HG03378 (cell line): ENCODE data around the gene ERI2.
"Not testable (repeated sequence)": the region's sequence is repeated elsewhere in the genome, so short reads cannot be mapped to it uniquely, and the experiment has no call there.

Experiments
- ATAC-seq: cut with Tn5 transposase; IDR thresholded peaks from one replicate; pipeline ENCODE4 v1.9.1; 2021; ENCODE audit warnings: mild to moderate bottlenecking, moderate library complexity; ENCODE audit not compliant: unreplicated experiment

The ERI2 gene

DNA sequence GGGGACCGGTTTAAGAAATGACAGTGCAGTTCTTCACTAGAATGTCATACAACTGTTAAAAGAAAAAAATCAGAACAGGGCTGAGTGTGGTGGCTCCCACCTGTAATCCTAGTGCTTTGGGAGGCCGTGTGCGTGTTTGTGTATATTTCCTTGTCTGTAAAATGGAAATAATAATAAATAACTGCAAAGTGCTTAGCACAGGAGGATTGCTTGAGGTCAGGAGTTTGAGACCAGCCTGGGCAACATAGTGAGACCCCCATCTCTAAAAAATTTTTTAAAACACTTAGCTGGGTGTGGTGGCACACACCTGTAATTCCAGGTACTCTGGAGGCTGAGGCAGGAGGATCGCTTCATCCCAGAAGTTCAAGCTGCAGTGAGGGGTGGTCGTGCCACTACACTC lies 40.0 kb downstream of the ERI2 start:
- ATAC-seq = no peak

DNA sequence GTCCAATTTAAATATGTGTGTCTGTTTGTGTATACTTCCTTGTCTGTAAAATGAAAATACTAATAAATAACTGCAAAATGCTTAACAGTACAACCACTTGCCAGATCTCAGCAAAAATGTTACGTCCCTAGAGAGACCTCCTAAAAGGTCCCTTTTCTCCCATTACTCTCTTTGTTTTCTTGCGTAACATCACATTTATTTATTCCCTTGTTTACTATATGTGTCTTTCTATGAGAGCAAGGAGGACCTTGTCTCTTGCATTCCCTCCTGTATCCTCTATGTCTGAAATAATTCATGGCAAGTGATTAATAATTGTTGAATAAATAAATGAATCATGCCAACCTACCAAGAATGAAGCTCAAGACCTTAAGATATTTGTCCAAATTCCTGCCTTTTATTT lies 40.5 kb downstream of the ERI2 start:
- ATAC-seq = no peak

DNA sequence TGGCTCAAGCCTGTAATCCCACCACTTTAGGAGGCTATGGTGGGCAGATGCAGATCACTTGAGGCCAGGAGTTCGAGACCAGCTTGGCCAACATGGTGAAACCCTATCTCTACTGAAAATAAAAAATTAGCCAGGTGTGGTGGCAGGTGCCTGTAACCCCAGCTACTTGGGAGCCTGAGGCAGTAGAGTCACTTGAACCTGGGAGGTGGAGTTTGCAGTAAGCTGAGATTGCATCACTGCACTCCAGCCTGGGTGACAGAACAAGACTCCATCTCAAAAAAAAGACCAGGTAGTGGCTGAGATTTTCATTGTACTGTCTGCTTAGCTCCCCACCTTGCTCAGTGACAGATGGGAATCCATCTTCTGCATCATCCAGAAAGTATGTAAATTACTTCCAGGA lies 41.8 kb downstream of the ERI2 start:
- ATAC-seq = not testable (repeated sequence)

DNA sequence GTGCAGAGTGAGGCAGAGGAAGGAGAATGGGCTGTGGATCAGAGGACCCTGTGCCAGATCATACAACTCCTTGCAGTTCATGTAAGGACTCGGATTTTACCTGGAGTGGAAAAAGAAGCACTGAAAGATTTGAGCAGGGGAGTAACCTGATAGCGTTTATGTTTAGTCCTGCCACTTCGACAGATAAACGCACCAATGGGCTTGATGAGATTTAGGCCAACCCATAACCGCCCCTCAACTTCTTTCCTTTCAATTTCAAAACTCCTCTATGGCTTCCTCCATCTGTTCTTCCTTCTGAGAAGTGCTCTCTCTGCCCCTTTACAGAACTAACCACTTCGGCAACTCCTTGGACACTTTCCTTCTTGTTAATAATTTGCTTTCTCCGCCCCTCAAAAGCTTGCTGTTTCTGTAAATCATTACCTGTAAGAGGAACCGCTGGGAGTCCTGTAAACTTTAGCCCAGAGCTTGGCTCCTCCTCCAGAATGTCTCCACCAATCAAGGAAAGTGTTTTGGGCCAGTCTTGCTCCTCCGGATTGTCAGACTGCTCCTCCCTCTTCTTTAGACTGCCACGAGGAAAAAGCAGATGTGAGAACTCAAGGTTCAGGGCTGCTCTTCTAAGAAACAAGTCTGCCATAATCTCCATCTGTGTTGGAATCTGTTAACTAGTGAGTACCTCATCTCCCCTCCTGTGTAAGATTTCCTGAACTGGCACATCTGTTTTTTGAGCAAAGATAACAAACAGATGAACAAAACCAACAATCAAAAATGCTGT lies 42.6 kb downstream of the ERI2 start, which contains the start of gene ACSM3:
ACSM3 (plus strand) TSS at position 554 of the 772 bp plus-strand sequence. CDS start 6,021 bp downstream, outside the sequence.
- ATAC-seq = peak; percentile 98

DNA sequence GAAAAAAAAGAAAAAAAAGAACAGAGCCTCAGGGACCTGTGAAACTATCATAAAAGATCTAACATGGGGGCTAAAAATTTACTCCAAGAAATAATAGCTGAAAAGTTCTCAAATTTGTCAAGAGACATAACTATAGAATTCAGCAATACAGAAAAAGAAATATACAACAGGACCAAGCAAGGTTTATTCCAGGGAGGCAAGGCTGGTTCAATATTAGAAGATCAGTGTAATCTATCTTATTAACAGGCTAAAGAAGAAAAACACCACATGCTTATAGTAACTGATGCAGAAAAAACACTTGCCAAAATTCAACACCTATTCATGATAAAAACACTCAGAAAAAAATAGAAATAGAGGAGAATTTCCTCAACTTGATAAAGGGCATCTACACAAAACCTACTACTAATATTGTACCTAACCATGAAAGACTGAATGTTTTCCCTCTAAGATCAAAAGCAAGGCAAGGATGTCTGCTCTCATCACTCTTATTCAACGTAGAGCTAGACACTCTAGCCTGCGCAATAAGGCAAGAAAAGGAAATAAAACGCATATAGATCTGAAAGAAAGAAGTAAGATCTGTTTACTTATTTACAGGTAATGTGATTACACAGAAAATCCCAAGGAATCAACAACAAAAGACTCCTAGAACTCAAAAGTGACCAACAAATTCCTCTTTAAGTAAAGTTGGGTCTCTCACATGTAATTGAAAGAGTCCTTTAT lies 43.7 kb downstream of the ERI2 start:
- no peak for ATAC-seq

DNA sequence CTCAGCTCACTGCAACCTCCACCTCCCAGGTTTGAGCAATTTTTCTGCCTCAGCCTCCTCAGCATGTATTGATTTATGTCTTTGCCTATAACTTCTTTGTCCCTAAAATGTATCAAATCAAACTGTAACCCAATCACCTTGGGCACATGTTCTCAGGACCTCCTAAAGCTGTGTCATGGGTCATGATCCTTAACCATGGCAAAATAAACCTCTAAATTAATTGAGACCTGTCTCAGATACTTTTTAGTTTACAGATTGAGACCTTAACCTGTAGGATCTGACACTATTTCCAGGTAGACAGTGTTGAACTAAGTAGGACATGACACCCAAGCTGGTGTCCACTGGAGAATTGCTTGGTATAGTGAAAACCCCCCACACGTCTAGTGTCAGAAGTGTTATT lies 45.1 kb downstream of the ERI2 start:
- no peak for ATAC-seq

DNA sequence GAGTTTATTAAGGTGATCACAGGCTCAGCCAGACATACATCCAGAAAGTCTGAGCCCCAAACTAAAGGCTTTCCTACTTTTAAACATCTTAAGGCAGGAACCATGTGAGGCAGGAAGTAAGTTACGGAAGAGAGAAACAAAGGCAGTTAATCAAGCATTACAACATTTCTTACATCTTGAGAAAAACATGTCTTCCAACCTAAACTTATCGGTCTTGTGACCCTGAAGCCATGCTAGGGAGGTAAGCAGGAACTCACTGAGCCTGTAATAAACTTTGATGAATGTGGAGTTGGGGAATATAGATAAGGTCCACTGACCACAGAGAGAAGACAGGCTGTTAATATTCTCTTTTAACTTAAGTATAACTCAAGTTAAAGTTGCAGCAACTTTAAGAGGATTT lies 45.9 kb downstream of the ERI2 start:
- no peak for ATAC-seq

DNA sequence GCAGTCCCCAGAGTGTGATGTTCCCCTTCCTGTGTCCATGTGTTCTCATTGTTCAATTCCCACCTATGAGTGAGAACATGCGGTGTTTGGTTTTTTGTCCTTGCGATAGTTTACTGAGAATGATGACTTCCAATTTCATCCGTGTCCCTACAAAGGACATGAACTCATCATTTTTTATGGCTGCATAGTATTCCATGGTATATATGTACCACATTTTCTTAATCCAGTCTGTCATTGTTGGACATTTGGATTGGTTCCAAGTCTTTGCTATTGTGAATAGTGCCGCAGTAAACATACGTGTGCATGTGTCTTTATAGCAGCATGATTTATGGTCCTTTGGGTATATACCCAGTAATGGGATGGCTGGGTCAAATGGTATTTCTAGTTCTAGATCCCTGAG lies 50.5 kb downstream of the ERI2 start:
- not testable (repeated sequence) for ATAC-seq

DNA sequence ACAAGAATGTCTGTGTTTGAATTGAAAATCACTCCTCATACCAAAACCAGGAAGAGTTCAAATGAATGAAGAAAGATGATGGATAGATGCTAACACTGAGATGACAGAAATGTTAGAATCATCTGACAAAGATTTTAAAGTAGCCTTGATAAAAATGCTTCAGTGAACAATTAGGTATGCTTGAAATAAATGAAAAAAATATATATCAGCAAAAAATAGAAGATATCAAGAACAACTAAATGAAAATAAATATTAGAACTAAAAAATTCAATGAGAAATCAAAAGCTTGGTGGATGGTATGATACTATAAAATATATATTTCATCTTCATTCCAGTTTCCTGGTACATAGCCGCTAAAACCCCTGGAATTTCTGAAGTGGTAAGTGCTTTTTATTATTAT lies 51.0 kb downstream of the ERI2 start:
- ATAC-seq = no peak

DNA sequence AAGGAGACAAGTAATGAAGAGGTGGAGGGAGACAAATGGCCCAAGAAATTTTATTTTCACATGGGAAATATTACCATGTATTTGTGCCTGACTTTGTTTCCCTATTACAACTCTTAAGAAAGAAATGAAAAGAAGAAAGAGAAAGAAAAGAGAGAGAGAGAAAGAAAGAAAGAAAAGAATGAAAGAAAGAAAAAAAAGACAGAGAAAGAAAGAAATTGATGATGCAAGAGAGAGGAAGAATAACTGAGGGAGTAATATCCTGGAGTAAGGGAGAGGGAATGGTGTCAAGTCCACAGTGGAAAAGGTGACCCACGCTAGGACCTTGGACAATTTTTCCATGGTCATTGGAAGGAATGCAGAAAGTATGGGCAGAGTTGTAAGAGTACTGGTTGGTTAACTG lies 52.5 kb downstream of the ERI2 start:
- ATAC-seq = no peak

DNA sequence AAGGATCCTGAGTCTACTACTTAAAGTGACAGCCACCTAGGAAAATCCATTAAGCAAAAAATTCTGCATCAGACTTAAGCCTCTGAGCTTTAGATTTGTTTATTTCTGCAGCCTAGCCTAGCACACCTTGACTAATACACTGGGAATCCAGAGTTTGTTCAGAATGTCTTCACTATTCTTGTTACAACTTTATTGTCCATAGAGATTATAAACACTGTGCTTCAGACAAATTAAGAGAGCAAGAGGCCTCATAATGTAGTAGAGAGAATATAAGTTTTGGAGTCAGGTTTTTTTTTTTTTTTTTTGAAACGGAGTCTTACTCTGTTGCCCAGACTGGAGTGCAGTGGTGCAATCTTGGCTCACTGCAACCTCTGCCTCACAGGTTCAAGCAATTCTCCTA lies 55.7 kb downstream of the ERI2 start:
- ATAC-seq = no peak

DNA sequence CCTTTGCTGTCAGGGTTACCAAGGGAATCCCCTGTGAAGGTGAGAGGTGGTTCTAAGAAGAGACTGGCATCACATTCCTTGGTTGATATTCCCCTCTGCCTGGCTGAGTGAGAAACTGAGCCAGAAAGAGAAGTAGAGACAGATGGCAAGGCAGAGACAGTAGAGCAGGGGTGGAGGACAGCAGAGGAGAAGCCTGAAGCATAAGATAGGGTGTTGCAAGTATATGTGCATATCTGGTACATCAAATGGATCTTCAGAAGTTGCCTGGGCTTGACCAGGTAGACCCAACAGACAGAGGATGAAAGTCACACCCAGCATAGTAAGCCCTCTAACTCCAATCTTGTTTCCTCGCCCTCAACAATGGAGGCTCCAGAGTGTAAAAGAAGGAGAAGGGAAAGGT lies 56.8 kb downstream of the ERI2 start:
- ATAC-seq = no peak

DNA sequence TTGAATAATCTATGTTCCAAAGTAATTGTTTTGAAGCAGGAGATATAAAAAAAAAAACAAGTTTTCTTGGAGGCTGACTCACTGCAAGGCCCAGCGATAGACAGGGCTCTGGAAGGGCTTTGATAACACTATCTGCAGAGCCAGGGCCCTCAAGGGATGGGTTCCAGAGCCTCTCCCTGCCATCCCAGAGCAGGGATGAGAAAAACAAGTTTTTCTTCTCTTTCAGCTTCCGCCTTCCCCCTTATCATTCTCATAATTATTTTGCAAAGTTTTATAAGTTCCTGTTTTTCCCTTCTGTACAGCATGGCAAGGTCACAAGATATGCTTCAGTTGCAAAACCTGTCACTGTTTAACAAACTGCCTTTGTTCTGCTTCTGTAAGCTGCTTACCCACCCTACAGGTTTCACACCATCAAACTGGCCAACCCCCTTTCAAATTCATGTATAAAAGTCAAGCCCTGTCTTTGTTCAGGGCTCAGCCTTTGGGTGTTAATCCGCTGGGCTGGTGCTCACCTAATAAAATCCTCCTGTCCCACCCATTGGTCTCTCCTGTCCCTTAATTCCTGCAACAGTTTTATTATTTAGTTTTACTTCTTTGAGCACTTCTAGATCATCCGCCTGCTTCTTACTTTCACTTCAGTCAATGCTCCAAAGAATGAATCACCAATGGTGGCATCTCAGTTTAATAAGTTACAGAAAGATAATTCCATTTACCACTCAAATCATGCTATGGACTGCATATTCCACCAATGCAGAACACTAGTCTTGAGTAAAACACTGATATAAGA lies 59.0 kb downstream of the ERI2 start:
- ATAC-seq = no peak

DNA sequence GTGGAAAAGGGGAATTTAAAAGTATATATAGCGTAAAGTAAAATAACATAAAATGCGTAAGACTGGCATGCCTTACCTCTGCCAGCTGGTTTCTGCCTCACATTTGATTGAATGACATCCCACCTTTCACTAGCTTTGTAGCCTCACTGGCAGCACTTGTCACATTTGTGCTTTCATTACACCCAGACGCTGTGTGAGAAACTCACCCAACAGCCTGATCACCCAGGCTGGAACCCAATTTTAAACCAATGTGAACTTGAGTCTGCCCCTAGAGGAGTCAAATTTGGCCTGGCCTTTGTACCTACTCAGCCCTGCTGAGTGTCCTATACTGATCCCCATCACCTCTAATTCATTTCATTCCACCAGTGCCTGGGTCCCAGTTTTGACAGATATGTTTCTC lies 59.8 kb downstream of the ERI2 start:
- no peak for ATAC-seq
